H7 (cell line): Measurements from ENCODE around the gene SLC6A13. TPM values are rescaled to one million over a fixed set of nuclear protein-coding genes. Genes with fewer than 3 reads are reported as not detected.

Experiments
- DNase-seq: peaks from one replicate; pipeline ENCODE4 v3.0.0; 2012
- H3K27me3 ChIP-seq: 2 replicates; pipeline ENCODE4 v1.6.0; 2011; ENCODE audit warnings: mild to moderate bottlenecking, low read length; ENCODE audit not compliant: control insufficient read depth, insufficient read depth
- H3K36me3 ChIP-seq: replicated peaks from 2 replicates; pipeline ENCODE4 v1.5.1; 2011; ENCODE audit warnings: low read length; ENCODE audit not compliant: control insufficient read depth, insufficient read depth
- H3K4me3 ChIP-seq: 2 replicates; pipeline ENCODE4 v1.5.1; 2011; ENCODE audit warnings: low read depth, mild to moderate bottlenecking, control low read depth, low read length, moderate library complexity; ENCODE audit not compliant: insufficient read depth
- total RNA-seq: library from RNA; depleted of rRNA; stranded (reverse); fragments of >200 nt; shearing (Covaris generic); gene quantifications from 2 replicates; pipeline ENCODE4 v1.2.3, GENCODE V29; 2014

SLC6A13 gene
- total RNA-seq, 1 experiment from 2014 or later: not detected

GRCh38 chr12:181921-182320, 80.7 kb downstream of the SLC6A13 start:
- Histone ChIP-seq H3K4me3 (no peak overlapping the region), H3K27me3 (peaks cover under 1% of the 10 kb centered on the region), H3K36me3 (no peaks in the 10 kb centered on the region)
- peak; percentile 58 for DNase-seq

GRCh38 chr12:180445-180844, 82.2 kb downstream of the SLC6A13 start:
- DNase-seq: peak; percentile 33
- no peaks in the 10 kb centered on the region; the same call in 1 of the 2 replicates for H3K27me3 ChIP-seq
- H3K4me3 ChIP-seq: no peak overlapping the region
- H3K36me3 ChIP-seq: no peaks in the 10 kb centered on the region

- Histone ChIP-seq H3K4me3 (no peak overlapping the region), H3K27me3 (no peaks in the 10 kb centered on the region; the same call in 1 of the 2 replicates), H3K36me3 (no peaks in the 10 kb centered on the region)
- peak; percentile 38 for DNase-seq
These were observed 82.8 kb downstream of the SLC6A13 start for GRCh38 chr12:179885-180284.

- DNase-seq: peak; percentile 66
- Histone ChIP-seq H3K4me3 (no peak overlapping the region), H3K36me3 (no peaks in the 10 kb centered on the region), H3K27me3 (no peaks in the 10 kb centered on the region; the same call in 1 of the 2 replicates)
These were observed 83.3 kb downstream of the SLC6A13 start for GRCh38 chr12:179131-179884.

GRCh38 chr12:178829-179109, 83.9 kb downstream of the SLC6A13 start:
- Histone ChIP-seq H3K4me3 (no peak overlapping the region), H3K36me3 (no peaks in the 10 kb centered on the region), H3K27me3 (no peaks in the 10 kb centered on the region; the same call in 1 of the 2 replicates)
- DNase-seq: peak; percentile 66

- H3K27me3 ChIP-seq: no peaks in the 10 kb centered on the region; the same call in 1 of the 2 replicates
- H3K4me3 ChIP-seq: no peak overlapping the region
- H3K36me3 ChIP-seq: no peaks in the 10 kb centered on the region
- DNase-seq: no peak
These were observed 84.4 kb downstream of the SLC6A13 start for GRCh38 chr12:177980-178828.

- no peaks in the 10 kb centered on the region for H3K36me3 ChIP-seq
- DNase-seq: peak; percentile 77
- H3K27me3 ChIP-seq: no peaks in the 10 kb centered on the region; the same call in 1 of the 2 replicates
- no peak overlapping the region for H3K4me3 ChIP-seq
These were observed 85.2 kb downstream of the SLC6A13 start for GRCh38 chr12:177336-177979.

- DNase-seq: no peak
- Histone ChIP-seq H3K27me3 (no peaks in the 10 kb centered on the region; the same call in 1 of the 2 replicates), H3K4me3 (no peak overlapping the region), H3K36me3 (no peaks in the 10 kb centered on the region)
These were observed 86.1 kb downstream of the SLC6A13 start for GRCh38 chr12:176321-177181.

GRCh38 chr12:175759-176158, 86.9 kb downstream of the SLC6A13 start:
- Histone ChIP-seq H3K4me3 (no peak overlapping the region), H3K27me3 (no peaks in the 10 kb centered on the region; the same call in 1 of the 2 replicates), H3K36me3 (no peaks in the 10 kb centered on the region)
- DNase-seq: peak; percentile 64

GRCh38 chr12:175250-175649, 87.4 kb downstream of the SLC6A13 start:
- DNase-seq: peak; percentile 56
- no peak overlapping the region for H3K4me3 ChIP-seq
- no peaks in the 10 kb centered on the region for H3K36me3 ChIP-seq

GRCh38 chr12:174596-174995, 88.0 kb downstream of the SLC6A13 start:
- H3K36me3 ChIP-seq: no peaks in the 10 kb centered on the region

More at GRCh38 chr12:175250-175649, 87.4 kb downstream of the SLC6A13 start:
- H3K27me3 ChIP-seq: no peaks in the 10 kb centered on the region; the same call in 1 of the 2 replicates

GRCh38 chr12:174124-174523, 88.5 kb downstream of the SLC6A13 start:
- Histone ChIP-seq H3K4me3 (no peak overlapping the region), H3K36me3 (no peaks in the 10 kb centered on the region), H3K27me3 (no peaks in the 10 kb centered on the region; the same call in 1 of the 2 replicates)
- DNase-seq: no peak

More at GRCh38 chr12:174596-174995, 88.0 kb downstream of the SLC6A13 start:
- DNase-seq: peak; percentile 72
- Histone ChIP-seq H3K27me3 (no peaks in the 10 kb centered on the region; the same call in 1 of the 2 replicates), H3K4me3 (no peak overlapping the region)

- no peaks in the 10 kb centered on the region for H3K36me3 ChIP-seq
- H3K27me3 ChIP-seq: no peaks in the 10 kb centered on the region; the same call in 1 of the 2 replicates
- DNase-seq: peak; percentile 62
- no peak overlapping the region for H3K4me3 ChIP-seq
These were observed 89.9 kb downstream of the SLC6A13 start for GRCh38 chr12:172732-173161.
